HEK293 (cell line): ENCODE data around the gene TFG.
"Not testable (repeated sequence)": the region's sequence is repeated elsewhere in the genome, so short reads cannot be mapped to it uniquely, and the experiment has no call there.

Source experiments
- CTCF ChIA-PET: fragments of 350-600 bp; formaldehyde crosslinking; extraction: SDS; loops from one replicate; lab custom pipeline; 2021; ENCODE audit warnings: antibody characterized with exemption; lab: Yijun Ruan, JAX
- POLR2A ChIA-PET: fragments of 300-600 bp; formaldehyde crosslinking; extraction: SDS; loops from one replicate; lab custom pipeline; 2020; ENCODE audit warnings: antibody characterized with exemption, inconsistent platforms; lab: Yijun Ruan, JAX
- H3K27ac ChIP-seq: fragments of 200-500 bp; sonication (Bioruptor generic); 2 replicates; pipeline ENCODE4 v1.5.1; 2014; ENCODE audit warnings: low read depth, low read length, control low read depth, inconsistent platforms; ENCODE audit errors: extremely low read depth
- H3K36me3 ChIP-seq, 2 experiments: fragments of 200-500 bp in 1 of 2; sonication (Bioruptor generic) in 1 of 2; 1 replicate in 1 of 2; 2 replicates in 1 of 2; pipeline ENCODE4 v1.5.1; 2014 to 2017; ENCODE audit warnings: inconsistent platforms in 2 of 2, low read length in 2 of 2; ENCODE audit not compliant: control insufficient read depth in 2 of 2, insufficient read depth in 1 of 2
- H3K4me1 ChIP-seq: fragments of 200-500 bp; sonication (Bioruptor generic); 2 replicates; pipeline ENCODE4 v1.5.1; 2014; ENCODE audit warnings: mild to moderate bottlenecking, low read length, inconsistent platforms; ENCODE audit not compliant: control insufficient read depth, insufficient read depth
- H3K4me3 ChIP-seq: 2 replicates; pipeline ENCODE4 v1.5.1; 2011; ENCODE audit warnings: low read depth, mild to moderate bottlenecking, control low read depth, low read length, moderate library complexity
- H3K9me3 ChIP-seq: fragments of 200-500 bp; sonication (Bioruptor generic); 2 replicates; pipeline ENCODE4 v1.5.1; 2014; ENCODE audit warnings: low read depth, low read length, inconsistent platforms; ENCODE audit not compliant: control insufficient read depth, insufficient read depth
- BCL6B ChIP-seq: fragments of 450-650 bp; formaldehyde crosslinking; IDR thresholded peaks from 2 replicates; pipeline ENCODE4 v1.5.1; 2017; ENCODE audit warnings: missing biosample characterization, missing genetic modification characterization
- KLF1 ChIP-seq: fragments of 450-650 bp; formaldehyde crosslinking; IDR thresholded peaks from 2 replicates; pipeline ENCODE4 v1.5.1; 2016; ENCODE audit warnings: missing biosample characterization, missing genetic modification characterization
- KLF9 ChIP-seq: fragments of 450-650 bp; formaldehyde crosslinking; IDR thresholded peaks from 2 replicates; pipeline ENCODE4 v1.5.1; 2016; ENCODE audit warnings: missing biosample characterization, missing genetic modification characterization, low read depth
- SCRT2 ChIP-seq: fragments of 450-650 bp; formaldehyde crosslinking; IDR thresholded peaks from 2 replicates; pipeline ENCODE4 v1.5.1; 2016; ENCODE audit warnings: missing biosample characterization, missing genetic modification characterization
- SP3 ChIP-seq: fragments of 450-650 bp; formaldehyde crosslinking; IDR thresholded peaks from 2 replicates; pipeline ENCODE4 v1.5.1; 2016; ENCODE audit warnings: missing biosample characterization, missing genetic modification characterization
- TCF7L2 ChIP-seq: IDR thresholded peaks from 2 replicates; pipeline ENCODE4 v1.6.1; 2011; ENCODE audit warnings: low read depth, mild to moderate bottlenecking, inconsistent platforms, low read length, moderate library complexity, borderline replicate concordance
- TRIM28 ChIP-seq: IDR thresholded peaks from 2 replicates; pipeline ENCODE4 v1.6.1; 2011; ENCODE audit warnings: low read length, control low read depth, borderline replicate concordance
- WT1 ChIP-seq: fragments of 450-650 bp; formaldehyde crosslinking; IDR thresholded peaks from 2 replicates; pipeline ENCODE4 v1.5.1; 2016; ENCODE audit warnings: missing biosample characterization, missing genetic modification characterization
- YY1 ChIP-seq: fragments of 450-650 bp; formaldehyde crosslinking; IDR thresholded peaks from 2 replicates; pipeline ENCODE4 v1.5.1; 2018; ENCODE audit warnings: missing biosample characterization, missing genetic modification characterization
- ZBTB48 ChIP-seq: fragments of 450-650 bp; formaldehyde crosslinking; IDR thresholded peaks from 2 replicates; pipeline ENCODE4 v1.5.1; 2016; ENCODE audit warnings: missing biosample characterization, missing genetic modification characterization
- ZFP41 ChIP-seq: fragments of 450-650 bp; formaldehyde crosslinking; IDR thresholded peaks from 2 replicates; pipeline ENCODE4 v1.5.1; 2016; ENCODE audit warnings: missing biosample characterization, missing genetic modification characterization, borderline replicate concordance
- ZIC2 ChIP-seq: fragments of 450-650 bp; formaldehyde crosslinking; IDR thresholded peaks from 2 replicates; pipeline ENCODE4 v1.5.1; 2016; ENCODE audit warnings: missing biosample characterization, missing genetic modification characterization
- ZNF112 ChIP-seq: fragments of 450-650 bp; formaldehyde crosslinking; IDR thresholded peaks from 2 replicates; pipeline ENCODE4 v1.5.0; 2017; ENCODE audit warnings: missing biosample characterization, missing genetic modification characterization
- ZNF132 ChIP-seq: fragments of 450-650 bp; formaldehyde crosslinking; IDR thresholded peaks from 2 replicates; pipeline ENCODE4 v1.5.1; 2017; ENCODE audit warnings: missing biosample characterization, missing genetic modification characterization, borderline replicate concordance
- ZNF2 ChIP-seq: fragments of 450-650 bp; formaldehyde crosslinking; IDR thresholded peaks from 2 replicates; pipeline ENCODE4 v1.5.1; 2016; ENCODE audit warnings: missing biosample characterization, missing genetic modification characterization
- ZNF223 ChIP-seq: fragments of 450-650 bp; formaldehyde crosslinking; IDR thresholded peaks from 2 replicates; pipeline ENCODE4 v1.5.1; 2016; ENCODE audit warnings: missing biosample characterization, missing genetic modification characterization
- ZNF529 ChIP-seq: fragments of 450-650 bp; formaldehyde crosslinking; IDR thresholded peaks from 2 replicates; pipeline ENCODE4 v1.5.1; 2017; ENCODE audit warnings: missing genetic modification characterization, missing biosample characterization; ENCODE audit not compliant: insufficient replicate concordance
- ZNF549 ChIP-seq: fragments of 450-650 bp; IDR thresholded peaks from 2 replicates; pipeline ENCODE4 v1.5.1; 2018; ENCODE audit warnings: missing biosample characterization, missing genetic modification characterization, mild to moderate bottlenecking, inconsistent platforms, moderate library complexity
- ZNF624 ChIP-seq: fragments of 450-650 bp; formaldehyde crosslinking; IDR thresholded peaks from 2 replicates; pipeline ENCODE4 v1.5.1; 2017; ENCODE audit warnings: missing biosample characterization, missing genetic modification characterization
- ZNF658 ChIP-seq: fragments of 450-650 bp; formaldehyde crosslinking; IDR thresholded peaks from 2 replicates; pipeline ENCODE4; 2016; ENCODE audit warnings: missing biosample characterization, missing genetic modification characterization
- ZNF707 ChIP-seq: fragments of 450-650 bp; formaldehyde crosslinking; IDR thresholded peaks from 2 replicates; pipeline ENCODE4 v1.5.1; 2016; ENCODE audit warnings: missing biosample characterization, missing genetic modification characterization
- ZNF76 ChIP-seq: fragments of 450-650 bp; formaldehyde crosslinking; IDR thresholded peaks from 2 replicates; pipeline ENCODE4; 2016; ENCODE audit warnings: low read depth, missing biosample characterization, missing genetic modification characterization, borderline replicate concordance
- ZNF785 ChIP-seq: fragments of 450-650 bp; formaldehyde crosslinking; IDR thresholded peaks from 2 replicates; pipeline ENCODE4 v1.5.1; 2016; ENCODE audit warnings: missing biosample characterization, missing genetic modification characterization
- ZNF837 ChIP-seq: fragments of 450-650 bp; formaldehyde crosslinking; IDR thresholded peaks from 2 replicates; pipeline ENCODE4 v1.5.1; 2016; ENCODE audit warnings: missing biosample characterization, missing genetic modification characterization
- ZXDB ChIP-seq: fragments of 450-650 bp; formaldehyde crosslinking; IDR thresholded peaks from 2 replicates; pipeline ENCODE4 v1.5.1; 2016; ENCODE audit warnings: missing biosample characterization, missing genetic modification characterization
- TF ChIP-seq, protein P1 (sequence below): fragments of 450-650 bp; formaldehyde crosslinking; IDR thresholded peaks from 2 replicates; pipeline ENCODE4 v1.5.1; 2017; ENCODE audit warnings: missing biosample characterization, missing genetic modification characterization

The TFG gene

DNA sequence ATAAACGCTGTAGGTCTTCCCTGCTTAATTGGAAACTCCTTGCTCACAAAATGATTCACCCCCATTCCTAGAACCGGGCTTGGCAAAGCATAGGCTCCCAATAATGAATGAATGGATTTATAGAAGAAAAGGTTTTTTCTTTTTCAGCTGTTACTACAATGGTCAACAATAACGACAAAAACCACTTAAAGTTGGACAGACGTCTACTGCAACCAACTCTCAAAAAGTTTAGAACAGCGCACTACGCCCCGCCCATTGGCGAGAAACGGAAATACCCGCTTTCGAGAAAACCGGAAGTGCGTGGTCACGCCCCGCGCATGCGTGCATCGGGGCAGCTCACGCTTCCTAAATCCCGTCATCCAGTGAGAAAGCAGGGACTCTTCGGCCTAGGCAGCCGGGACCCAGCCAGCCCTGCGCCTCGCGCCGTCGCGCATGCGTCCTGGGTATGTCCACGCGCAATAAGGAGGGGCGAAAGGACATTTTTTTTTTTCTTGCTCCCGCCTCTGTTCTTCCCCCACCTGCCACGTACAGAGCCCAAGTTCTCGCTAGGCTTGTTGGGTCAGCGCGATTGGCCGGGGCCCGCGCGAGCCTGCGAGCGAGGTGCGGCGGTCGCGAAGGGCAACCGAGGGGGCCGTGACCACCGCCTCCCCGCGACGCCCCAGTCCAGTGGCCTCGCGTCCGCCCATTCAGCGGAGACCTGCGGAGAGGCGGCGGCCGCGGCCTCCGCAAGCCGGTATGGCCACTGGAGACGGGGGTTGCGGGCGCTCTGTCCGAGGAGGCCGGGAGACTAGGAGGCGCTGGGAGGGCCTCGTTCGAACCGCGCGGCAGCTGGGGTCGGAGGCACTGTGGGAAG lies at the start of gene TFG (continued):
- TF ChIP-seq ZNF76 (tag by site-specific recombination) = peak; percentile 90
- peak; percentile 41; the same call in 1 of the 2 replicates for TF ChIP-seq BCL6B
- peak; percentile 51 for TF ChIP-seq KLF9 (tag by site-specific recombination)
- peak; percentile 35 for TF ChIP-seq ZXDB (tag by site-specific recombination)
- no peak for TF ChIP-seq ZNF529 (tag by site-specific recombination)
- no peak for TF ChIP-seq ZNF785 (tag by site-specific recombination)
- TF ChIP-seq ZNF837 (tag by site-specific recombination) = no peak
- TF ChIP-seq YY1 (tag by site-specific recombination) = peak; percentile 24; the same call in 1 of the 2 replicates
- TF ChIP-seq SP3 (tag by site-specific recombination) = peak; percentile 60

DNA sequence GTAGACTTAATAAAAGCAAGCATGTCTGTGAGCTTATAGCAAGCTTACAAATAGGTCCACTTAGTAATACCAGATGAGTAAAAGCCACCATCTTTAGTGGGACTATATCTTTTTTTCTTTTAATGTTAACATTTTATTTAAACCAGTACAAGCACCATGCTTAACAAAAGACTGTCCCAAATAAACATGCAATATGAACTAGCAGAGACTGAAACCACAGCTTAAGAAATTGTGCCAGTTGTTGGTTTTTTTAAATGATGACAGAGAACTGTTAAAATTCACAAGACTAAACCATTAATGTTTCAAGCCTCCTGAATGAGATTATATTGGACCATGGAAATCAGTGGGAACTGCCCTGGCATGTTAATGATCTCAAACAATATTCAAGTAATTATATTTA lies 48.0 kb upstream of the TFG start:
- POLR2A ChIA-PET, H3K4me3 ChIP-seq: not testable (repeated sequence)

DNA sequence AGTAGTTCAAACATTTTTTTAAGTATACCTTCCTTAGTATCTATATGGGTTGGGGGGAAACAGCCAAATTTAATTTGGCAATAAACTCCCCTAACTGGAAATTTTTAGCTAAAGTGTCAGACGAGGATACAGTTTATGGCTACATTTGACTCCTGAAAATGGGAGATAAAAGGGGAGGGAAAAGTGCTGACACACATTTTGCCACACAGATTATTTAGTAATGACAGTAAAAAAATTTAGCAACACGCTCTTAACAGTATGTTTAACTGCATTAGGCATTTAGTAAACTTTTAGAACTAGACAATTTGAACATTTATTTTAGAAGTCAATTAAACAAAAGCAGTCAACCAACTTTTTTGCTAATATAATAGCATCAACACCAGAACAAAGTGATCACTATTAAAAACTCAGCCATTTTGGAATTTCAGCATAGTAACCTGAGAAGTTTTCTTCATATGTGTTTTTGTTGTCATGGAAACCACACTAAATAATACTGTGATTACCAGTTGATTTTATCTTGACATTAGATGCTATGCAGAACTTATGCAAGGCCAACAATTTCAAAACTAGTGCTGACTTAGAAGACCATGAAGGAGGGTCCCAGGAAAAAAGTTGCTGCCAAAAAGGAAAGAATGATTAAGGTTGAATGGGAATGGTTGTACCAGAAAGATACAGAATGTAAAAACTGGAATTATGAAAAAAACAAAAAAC lies 47.0 kb upstream of the TFG start:
- Histone ChIP-seq H3K4me1 (no peaks in the 10 kb centered on the region), H3K9me3 (no peaks in the 10 kb centered on the region), H3K27ac (no peak overlapping the region), H3K36me3 (no peaks in the 10 kb centered on the region), H3K4me3 (no peak overlapping the region)
- TF ChIP-seq ZNF624 (tag by site-specific recombination) = no peak
- TF ChIP-seq WT1 (tag by site-specific recombination) = no peak
- no peak for TF ChIP-seq ZNF112
- TF ChIP-seq, protein P1, sequence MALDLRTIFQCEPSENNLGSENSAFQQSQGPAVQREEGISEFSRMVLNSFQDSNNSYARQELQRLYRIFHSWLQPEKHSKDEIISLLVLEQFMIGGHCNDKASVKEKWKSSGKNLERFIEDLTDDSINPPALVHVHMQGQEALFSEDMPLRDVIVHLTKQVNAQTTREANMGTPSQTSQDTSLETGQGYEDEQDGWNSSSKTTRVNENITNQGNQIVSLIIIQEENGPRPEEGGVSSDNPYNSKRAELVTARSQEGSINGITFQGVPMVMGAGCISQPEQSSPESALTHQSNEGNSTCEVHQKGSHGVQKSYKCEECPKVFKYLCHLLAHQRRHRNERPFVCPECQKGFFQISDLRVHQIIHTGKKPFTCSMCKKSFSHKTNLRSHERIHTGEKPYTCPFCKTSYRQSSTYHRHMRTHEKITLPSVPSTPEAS = no peak
- no peak for TF ChIP-seq ZFP41 (tag by site-specific recombination)
- no peak for TF ChIP-seq ZNF2 (tag by site-specific recombination)
- no peak for TF ChIP-seq ZNF132
- no peak for TF ChIP-seq SCRT2 (tag by site-specific recombination)
- no peak for TF ChIP-seq ZNF707 (tag by site-specific recombination)
- no peak for TF ChIP-seq ZNF549 (tag by site-specific recombination)
- TF ChIP-seq KLF1 = no peak
- TF ChIP-seq ZNF658 = no peak
- TF ChIP-seq TCF7L2 = no peak
- TF ChIP-seq ZIC2 (tag by site-specific recombination) = no peak
- TF ChIP-seq TRIM28 = no peak
- TF ChIP-seq ZNF223 = no peak
- no peak for TF ChIP-seq ZBTB48 (tag by site-specific recombination)
- ChIA-PET CTCF (no interaction called here), POLR2A (no interaction called here)

More for the DNA sequence above, 48.0 kb upstream of the TFG start:
- CTCF ChIA-PET, H3K36me3 ChIP-seq, H3K9me3 ChIP-seq, H3K4me1 ChIP-seq, H3K27ac ChIP-seq: not testable (repeated sequence)
